ENCODE results near the gene AKT2.

Gene AKT2

DNA sequence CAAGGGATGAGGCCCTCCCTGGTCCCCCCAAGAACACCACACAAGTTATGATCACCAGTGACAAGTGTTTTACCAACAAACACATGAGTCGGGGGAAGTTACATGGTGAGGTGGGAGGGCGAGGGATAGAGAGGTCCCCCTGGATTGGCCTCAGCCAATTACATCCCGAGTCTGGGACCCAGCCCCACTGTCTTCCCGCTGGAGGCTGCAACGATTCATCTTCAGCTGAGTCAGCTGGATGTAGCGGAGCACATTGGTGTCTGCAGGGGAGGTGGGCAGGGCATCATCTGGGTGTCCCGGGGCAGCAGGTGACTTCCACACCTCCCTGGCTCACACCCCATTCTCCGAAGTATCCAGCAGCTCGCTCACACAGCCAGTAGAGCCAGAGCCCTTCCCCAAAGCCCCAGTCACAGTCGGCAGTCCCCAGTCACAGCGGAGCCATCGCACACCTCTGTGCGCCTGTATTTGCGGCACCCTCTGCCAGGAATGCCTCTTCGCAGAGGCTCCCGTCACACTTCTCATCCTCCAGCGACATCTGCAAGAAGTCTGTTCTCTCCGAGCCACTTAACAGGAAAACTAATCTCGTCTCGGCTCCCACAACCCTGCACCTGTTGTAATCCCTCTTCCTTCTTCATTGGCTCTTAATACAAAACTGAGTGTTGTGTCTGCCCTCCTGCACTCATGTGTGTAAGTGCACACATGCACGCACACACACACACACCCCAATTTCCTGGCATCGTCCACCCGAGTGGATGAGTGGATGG is 69.0 kb downstream of the AKT2 start:
- no peak for DNase-seq

DNA sequence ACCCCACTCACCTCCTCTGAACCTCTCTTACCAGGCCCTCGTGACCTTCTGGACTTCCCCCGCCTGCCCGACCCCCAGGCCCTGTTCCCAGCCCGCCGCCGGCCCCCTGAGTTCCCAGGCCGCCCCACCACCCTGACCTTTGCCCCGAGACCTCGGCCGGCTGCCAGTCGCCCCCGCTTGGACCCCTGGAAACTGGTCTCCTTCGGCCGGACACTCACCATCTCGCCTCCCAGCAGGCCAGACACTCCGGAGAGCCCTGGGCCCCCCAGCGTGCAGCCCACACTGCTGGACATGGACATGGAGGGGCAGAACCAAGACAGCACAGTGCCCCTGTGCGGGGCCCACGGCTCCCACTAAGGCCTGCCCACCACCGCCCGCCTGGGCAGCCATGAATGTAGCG is 70.2 kb downstream of the AKT2 start:
- no peak for DNase-seq

DNA sequence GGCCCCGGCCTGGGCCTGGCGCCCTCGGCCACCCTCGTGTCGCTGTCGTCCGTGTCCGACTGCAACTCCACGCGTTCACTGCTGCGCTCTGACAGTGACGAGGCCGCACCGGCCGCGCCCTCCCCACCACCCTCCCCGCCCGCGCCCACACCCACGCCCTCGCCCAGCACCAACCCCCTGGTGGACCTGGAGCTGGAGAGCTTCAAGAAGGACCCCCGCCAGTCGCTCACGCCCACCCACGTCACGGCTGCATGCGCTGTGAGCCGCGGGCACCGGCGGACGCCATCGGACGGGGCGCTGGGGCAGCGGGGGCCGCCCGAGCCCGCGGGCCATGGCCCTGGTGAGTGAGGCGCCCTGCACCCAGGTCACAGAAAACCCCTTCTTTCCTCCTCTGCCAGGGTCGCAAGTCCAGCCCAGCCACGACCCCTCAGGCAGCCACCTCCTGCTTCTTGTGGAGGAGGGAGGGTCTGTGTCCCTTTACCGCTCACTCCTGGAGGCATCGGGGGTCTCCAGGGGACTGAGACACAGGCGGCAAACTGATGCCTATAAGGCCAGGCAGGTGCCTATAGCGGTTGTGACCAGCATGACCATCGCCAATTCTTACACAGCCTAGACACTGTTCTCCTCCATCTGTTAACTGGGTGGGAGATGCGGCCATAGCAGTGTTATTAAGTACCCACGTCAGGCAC is 71.1 kb downstream of the AKT2 start:
- no peak for DNase-seq

DNA sequence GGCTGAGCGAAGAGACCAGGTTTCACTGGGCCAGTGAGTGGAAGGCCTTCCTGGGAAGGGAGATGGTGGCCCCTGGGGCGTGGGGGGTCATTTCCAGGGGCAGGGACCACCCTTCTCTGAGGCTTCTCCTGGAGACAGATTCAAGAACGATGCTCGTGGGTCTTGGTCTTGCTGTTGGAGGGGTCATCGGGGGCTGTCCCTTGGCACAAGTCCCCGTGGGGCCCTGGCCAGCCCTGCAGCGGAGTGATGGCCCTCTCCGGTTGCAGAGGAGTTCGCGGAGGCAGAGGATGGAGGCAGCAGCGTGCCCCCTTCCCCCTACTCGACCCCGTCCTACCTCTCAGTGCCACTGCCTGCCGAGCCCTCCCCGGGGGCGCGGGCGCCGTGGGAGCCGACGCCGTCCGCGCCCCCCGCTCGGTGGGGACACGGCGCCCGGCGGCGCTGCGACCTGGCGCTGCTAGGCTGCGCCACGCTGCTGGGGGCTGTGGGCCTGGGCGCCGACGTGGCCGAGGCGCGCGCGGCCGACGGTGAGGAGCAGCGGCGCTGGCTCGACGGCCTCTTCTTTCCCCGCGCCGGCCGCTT is 71.8 kb downstream of the AKT2 start:
- no peak for DNase-seq

DNA sequence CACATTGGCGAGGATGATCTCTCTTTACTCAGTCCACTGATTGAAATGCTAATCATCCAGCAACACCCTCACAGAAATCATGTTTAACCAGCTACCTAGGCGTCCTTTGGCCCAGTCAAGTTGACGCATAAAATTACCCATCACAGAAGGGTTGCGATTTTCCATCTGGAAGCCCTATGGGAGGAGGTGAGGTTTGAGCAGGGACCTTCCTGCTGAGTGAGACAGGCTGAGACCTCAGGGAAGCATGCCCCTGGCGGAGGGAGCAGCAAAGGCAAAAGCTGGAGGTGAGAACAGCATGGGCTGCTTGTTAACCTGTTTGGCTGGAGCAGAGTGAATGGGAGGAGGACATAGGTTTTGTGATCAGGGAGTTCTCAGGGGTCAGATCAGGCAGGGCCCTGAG is 74.3 kb downstream of the AKT2 start:
- DNase-seq, result no peak

DNA sequence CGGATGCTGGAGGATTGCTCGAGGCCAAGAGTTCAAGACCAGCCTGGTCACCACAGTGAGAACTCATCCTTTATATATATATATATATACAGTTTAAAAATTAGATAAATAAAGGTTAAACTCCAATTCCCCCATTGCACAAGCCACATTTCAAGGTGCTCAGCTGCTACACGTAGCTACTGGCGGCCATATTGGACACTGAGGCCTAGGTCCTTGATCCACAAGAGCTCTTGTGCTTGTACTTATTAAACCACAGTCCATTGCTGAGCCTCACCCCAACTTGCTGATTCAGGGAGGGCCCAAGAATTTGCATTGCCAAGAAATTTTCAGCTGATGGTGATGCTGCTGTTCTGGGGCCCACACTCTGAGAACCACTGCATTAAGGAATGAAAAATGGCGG is 76.5 kb downstream of the AKT2 start:
- DNase-seq, result no peak

DNA sequence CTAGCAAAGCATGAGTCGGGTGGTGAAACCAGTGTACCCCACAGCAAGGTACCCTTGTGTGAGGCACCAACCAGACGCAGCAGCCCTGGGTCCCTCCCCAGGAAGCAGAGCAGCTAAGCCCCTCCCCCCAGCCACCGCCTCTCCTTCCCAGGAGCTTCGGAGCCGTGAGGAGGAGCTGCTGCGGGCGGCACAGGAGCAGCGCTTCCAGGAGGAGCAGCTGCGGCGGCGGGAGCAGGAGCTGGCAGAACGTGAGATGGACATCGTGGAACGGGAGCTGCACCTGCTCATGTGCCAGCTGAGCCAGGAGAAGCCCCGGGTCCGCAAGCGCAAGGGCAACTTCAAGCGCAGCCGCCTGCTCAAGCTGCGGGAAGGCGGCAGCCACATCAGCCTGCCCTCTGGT is 79.4 kb downstream of the AKT2 start:
- DNase-seq, result no peak

DNA sequence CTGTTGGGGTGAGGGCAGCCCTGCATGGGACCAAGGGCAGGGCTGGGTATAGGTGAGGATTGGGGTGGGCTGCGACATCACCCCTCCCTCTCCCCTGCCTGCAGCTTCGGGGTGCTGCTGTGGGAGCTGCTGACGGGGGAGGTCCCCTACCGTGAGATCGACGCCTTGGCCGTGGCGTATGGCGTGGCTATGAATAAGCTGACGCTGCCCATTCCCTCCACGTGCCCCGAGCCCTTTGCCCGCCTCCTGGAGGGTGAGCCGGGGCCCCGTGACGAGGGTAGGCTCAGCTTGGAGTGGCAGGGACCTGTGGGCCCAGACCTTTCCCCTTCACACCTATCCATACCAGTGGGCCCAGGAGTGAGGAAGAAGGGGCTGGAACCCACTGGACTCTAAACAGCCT is 80.8 kb downstream of the AKT2 start:
- no peak for DNase-seq

DNA sequence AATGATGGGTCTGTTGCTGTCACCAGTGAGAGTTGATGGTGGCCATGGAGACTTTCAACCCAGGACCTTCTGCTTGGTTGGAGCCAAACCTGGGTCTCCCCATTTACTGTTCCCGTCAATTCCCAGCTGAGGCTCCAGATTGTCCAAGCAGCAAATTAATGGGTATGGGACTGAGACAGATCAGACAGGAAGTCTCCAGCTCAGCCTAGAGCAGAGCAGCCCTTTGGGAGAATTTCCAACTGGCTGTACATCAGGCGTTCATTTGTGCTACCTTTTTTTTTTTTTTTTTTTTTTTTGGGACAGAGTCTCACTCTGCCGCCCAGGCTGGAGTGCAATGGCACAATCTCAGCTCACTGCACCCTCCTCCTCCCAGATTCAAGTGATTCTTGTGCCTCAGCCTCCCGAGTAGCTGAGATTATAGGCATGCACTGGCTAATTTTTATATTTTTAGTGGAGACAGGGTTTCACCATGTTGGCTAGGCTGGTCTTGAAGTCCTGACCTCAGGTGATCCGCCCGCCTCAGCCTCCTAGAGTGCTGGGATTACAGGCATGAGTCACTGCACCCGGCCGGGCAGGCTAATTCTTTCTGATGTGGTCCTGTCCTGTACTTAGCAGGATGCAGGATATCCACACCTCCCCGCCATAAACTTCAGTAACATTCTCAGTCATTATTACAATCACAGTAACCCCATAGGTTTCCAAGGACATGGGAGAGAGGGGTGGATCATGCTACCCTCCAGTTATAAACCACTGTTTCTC is 84.6 kb downstream of the AKT2 start:
- no peak for DNase-seq

DNA sequence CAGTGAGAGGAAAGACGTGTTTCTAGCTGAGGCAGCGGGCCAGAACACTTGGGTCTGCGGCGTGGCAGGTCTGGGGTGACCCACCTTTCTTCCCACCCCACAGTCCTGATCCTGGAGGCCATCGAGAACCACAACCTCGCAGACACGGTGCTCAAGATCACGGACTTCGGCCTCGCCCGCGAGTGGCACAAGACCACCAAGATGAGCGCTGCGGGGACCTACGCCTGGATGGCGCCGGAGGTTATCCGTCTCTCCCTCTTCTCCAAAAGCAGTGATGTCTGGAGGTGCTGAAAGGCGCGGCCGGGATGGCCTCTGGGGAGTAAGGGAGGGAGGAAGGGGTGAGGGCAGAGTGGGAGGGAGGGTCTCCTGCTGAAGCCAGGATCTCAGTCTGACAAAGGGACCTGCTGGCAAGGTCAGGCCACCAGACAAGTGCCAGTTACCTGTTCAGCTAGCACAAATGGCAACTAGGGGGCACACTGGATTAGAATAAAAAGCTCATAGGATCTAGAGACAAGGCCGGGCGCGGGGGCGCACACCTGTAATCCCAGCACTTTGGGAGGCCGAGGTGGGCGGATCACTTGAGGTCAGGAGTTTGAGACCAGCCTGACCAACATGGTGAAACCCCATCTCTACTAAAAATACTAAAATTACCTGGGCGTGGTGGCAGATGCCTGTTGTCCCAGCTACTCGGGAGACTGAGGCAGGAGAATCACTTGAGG is 86.7 kb downstream of the AKT2 start:
- no peak for DNase-seq

DNA sequence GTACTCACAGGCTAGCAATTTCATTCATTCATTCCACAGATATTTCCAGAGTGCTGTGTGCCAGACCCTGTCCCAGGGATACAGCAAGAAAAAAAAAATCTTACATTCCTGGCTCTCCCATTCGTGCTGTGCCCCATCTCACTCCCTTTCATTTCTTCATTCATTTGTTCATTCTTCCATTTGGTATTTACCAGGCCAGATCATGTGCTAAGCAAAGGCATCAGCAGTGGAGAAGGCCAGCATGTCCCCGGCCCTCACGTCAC is 91.6 kb downstream of the AKT2 start:
- DNase-seq, result no peak

DNA sequence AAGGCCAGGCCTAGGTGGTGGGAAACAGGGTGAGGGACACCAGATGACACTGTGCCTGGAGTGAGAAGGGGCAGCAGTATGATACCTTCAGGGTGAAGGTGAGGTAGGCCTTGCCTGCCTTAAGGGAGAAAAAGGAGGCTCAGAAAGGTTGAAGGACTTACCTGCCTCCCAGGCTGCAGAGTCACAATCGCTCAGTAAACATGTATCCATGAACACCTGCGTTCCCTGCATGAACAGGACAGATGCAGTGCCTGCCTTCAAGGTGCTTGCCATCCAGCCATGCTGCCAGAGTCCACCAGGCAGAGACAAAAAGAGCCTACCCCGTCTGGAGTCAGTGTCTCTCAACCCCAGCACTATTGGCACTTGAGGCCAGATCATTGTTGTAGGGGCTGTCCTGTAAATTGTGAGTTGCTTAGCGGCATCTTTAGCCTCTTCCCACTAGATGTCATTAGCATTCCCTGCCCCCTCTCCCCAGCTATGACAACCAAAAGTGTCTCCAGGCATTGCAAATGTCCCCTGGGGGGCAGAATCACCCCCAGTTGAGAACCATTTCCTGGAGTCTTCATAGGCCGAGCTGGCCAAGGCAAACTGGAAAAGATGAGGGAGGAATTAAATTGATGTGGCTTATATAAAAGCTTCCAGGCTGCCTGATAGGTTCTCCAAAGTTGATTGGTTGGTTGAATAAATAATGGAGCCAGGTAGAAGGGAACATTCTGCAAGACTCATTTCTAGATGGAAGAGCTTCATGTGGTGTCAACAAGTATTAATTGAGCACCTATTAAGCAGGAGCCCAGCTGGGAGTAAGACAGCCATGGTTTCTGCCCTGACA is 92.2 kb downstream of the AKT2 start:
- no peak for DNase-seq

DNA sequence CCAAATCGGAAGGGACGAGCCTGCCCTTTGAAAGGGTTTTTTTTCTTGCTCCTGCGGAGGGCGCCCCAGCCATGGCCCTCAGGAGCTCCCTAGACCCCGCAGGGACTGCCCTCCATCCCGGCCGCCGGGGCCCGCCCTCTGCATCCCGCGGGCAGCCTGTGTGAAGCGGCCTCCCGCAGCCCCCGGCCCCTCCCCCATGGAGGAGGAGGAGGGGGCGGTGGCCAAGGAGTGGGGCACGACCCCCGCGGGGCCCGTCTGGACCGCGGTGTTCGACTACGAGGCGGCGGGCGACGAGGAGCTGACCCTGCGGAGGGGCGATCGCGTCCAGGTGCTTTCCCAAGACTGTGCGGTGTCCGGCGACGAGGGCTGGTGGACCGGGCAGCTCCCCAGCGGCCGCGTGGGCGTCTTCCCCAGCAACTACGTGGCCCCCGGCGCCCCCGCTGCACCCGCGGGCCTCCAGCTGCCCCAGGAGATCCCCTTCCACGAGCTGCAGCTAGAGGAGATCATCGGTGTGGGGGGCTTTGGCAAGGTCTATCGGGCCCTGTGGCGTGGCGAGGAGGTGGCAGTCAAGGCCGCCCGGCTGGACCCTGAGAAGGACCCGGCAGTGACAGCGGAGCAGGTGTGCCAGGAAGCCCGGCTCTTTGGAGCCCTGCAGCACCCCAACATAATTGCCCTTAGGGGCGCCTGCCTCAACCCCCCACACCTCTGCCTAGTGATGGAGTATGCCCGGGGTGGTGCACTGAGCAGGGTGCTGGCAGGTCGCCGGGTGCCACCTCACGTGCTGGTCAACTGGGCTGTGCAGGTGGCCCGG is 93.1 kb downstream of the AKT2 start:
- DNase-seq, result no peak

DNA sequence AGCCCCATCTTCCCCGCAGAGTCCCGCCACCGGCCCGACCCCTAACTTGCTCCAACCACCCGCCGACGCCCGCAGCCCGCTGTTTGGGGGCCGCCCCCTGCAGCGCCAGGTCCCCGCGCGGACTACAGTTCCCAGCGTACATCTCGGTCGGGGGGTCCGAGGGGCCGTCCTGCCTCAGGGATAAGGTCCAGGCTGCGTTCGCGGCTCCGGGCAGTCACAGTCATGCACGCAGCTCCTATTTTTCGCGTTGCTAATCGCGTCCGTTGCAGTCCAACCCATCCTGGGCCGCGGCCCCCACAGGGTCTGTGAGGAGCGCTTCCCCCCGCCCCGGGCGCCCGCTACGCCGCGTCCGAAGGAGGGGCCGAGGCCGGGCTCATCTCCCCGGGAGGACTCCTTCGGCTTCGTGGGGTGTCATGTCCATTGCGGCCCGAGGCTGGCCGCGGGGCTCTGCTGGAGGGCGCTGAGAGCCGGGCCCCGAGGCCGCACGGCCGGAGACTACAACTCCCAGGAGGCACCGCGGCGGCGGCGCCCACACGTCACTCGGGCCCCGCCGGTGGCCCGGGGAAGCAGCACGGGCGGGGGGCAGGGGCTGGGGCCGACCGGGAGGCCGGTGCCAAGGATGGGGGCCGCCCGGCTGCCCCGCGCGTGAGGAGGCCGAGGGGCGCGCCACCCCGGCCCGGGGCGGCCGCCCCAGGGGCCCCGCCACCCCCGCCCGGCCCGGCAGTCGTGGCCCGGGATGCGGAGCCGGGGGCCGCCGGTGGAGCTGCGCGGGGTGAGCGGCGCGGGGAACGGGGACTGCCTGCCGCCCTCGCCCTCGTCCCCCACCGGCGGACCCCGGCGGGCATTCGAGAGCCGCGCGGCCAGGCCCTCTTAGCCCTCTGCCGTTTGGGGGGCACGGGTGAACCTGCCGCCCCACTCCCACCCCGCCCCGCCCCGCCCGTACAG is 94.0 kb downstream of the AKT2 start, which contains the start of gene MAP3K10:
MAP3K10 (plus strand) TSS at position 536 of the 945 bp plus-strand sequence. CDS start 606 bp downstream, outside the sequence.
- DNase-seq, result peak; percentile 40

DNA sequence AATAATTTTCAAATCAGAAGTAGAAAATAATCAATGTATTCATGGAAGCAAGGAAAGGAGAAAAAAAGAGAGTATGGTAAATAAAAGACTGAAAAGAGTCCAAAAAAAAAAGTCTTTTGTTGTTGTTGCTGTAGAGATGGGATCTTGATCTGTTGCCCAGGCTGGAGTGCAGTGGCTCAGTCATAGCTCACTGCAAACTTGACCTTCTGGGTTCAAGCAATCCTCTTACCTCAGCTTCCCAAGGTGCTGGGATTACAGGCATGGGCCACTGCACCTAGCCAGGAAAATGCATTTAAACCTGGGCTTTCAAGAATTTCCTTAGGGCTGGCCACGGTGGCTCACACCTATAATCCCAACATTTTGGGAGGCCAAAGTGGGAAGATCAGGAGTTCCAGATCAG is 100.9 kb downstream of the AKT2 start:
- no peak for DNase-seq
